ENCODE measurements around the gene MAMDC4.
"Not testable (repeated sequence)": the region's sequence is repeated elsewhere in the genome, so short reads cannot be mapped to it uniquely, and the experiment has no call there.

MAMDC4 gene

GRCh38 chr9:136839229-136840139 lies 12.7 kb upstream of the MAMDC4 start:
- H3K4me1 ChIP-seq (ENCODE audit: control insufficient read depth, insufficient read depth, low read length, poor library complexity, severe bottlenecking): peaks cover 15% of the 10 kb centered on the region
- H3K9me3 ChIP-seq (ENCODE audit: control insufficient read depth, low read length): no peaks in the 10 kb centered on the region
- DNase-seq: no peak
- no peak overlapping the region for H3K27ac ChIP-seq (ENCODE audit: insufficient read depth, low read length, poor library complexity, severe bottlenecking)
- no peak overlapping the region for H3K4me3 ChIP-seq (ENCODE audit: insufficient read depth, low read depth, low read length, poor library complexity, severe bottlenecking)
- H3K36me3 ChIP-seq (ENCODE audit: control insufficient read depth, insufficient read depth, low read length): peaks cover 5% of the 10 kb centered on the region
- peaks cover 6% of the 10 kb centered on the region for H3K27me3 ChIP-seq (replicated peaks; ENCODE audit: control insufficient read depth, insufficient read depth, low read length, poor library complexity, severe bottlenecking)

- no peak overlapping the region for H3K27ac ChIP-seq (ENCODE audit: insufficient read depth, low read length, poor library complexity, severe bottlenecking)
- no peaks in the 10 kb centered on the region for H3K9me3 ChIP-seq (ENCODE audit: control insufficient read depth, low read length)
- H3K27me3 ChIP-seq (replicated peaks; ENCODE audit: control insufficient read depth, insufficient read depth, low read length, poor library complexity, severe bottlenecking): peaks cover 12% of the 10 kb centered on the region
- peaks cover 20% of the 10 kb centered on the region for H3K4me1 ChIP-seq (ENCODE audit: control insufficient read depth, insufficient read depth, low read length, poor library complexity, severe bottlenecking)
- no peak overlapping the region for H3K4me3 ChIP-seq (ENCODE audit: insufficient read depth, low read depth, low read length, poor library complexity, severe bottlenecking)
- peaks cover 5% of the 10 kb centered on the region for H3K36me3 ChIP-seq (ENCODE audit: control insufficient read depth, insufficient read depth, low read length)
- DNase-seq: no peak
Observed at GRCh38 chr9:136840140-136840876, 11.8 kb upstream of the MAMDC4 start.

- Histone ChIP-seq H3K36me3 (ENCODE audit: control insufficient read depth, insufficient read depth, low read length) (peaks cover 5% of the 10 kb centered on the region), H3K4me1 (ENCODE audit: control insufficient read depth, insufficient read depth, low read length, poor library complexity, severe bottlenecking) (peaks cover 22% of the 10 kb centered on the region), H3K27ac (ENCODE audit: insufficient read depth, low read length, poor library complexity, severe bottlenecking) (no peak overlapping the region), H3K27me3 (replicated peaks; ENCODE audit: control insufficient read depth, insufficient read depth, low read length, poor library complexity, severe bottlenecking) (peaks cover 19% of the 10 kb centered on the region), H3K9me3 (ENCODE audit: control insufficient read depth, low read length) (no peaks in the 10 kb centered on the region), H3K4me3 (ENCODE audit: insufficient read depth, low read depth, low read length, poor library complexity, severe bottlenecking) (no peak overlapping the region)
- no peak for DNase-seq
Observed at GRCh38 chr9:136840877-136841645, 11.1 kb upstream of the MAMDC4 start.

GRCh38 chr9:136841646-136842379 lies 10.3 kb upstream of the MAMDC4 start:
- H3K27me3 ChIP-seq (replicated peaks; ENCODE audit: control insufficient read depth, insufficient read depth, low read length, poor library complexity, severe bottlenecking): peaks cover 24% of the 10 kb centered on the region
- not testable (repeated sequence) for H3K36me3 ChIP-seq (ENCODE audit: control insufficient read depth, insufficient read depth, low read length); DNase-seq; H3K27ac ChIP-seq (ENCODE audit: insufficient read depth, low read length, poor library complexity, severe bottlenecking); H3K9me3 ChIP-seq (ENCODE audit: control insufficient read depth, low read length)
- H3K4me1 ChIP-seq (ENCODE audit: control insufficient read depth, insufficient read depth, low read length, poor library complexity, severe bottlenecking): peaks cover 25% of the 10 kb centered on the region
- H3K4me3 ChIP-seq (ENCODE audit: insufficient read depth, low read depth, low read length, poor library complexity, severe bottlenecking): peak overlapping the region; percentile 78

- DNase-seq: peak; percentile 57 to 69 (median 63)
- Histone ChIP-seq H3K27me3 (replicated peaks; ENCODE audit: control insufficient read depth, insufficient read depth, low read length, poor library complexity, severe bottlenecking) (peaks cover 26% of the 10 kb centered on the region), H3K4me1 (ENCODE audit: control insufficient read depth, insufficient read depth, low read length, poor library complexity, severe bottlenecking) (peaks cover 29% of the 10 kb centered on the region), H3K4me3 (ENCODE audit: insufficient read depth, low read depth, low read length, poor library complexity, severe bottlenecking) (peak within 1 kb of the TSS; percentile 78)
- H3K36me3 ChIP-seq (ENCODE audit: control insufficient read depth, insufficient read depth, low read length); H3K27ac ChIP-seq (ENCODE audit: insufficient read depth, low read length, poor library complexity, severe bottlenecking); H3K9me3 ChIP-seq (ENCODE audit: control insufficient read depth, low read length): not testable (repeated sequence)
Observed at GRCh38 chr9:136842380-136842948, 9.7 kb upstream of the MAMDC4 start, which contains the start of gene AJM1. AJM1 (plus strand) TSS chr9:136842478; CDS start chr9:136844415, 1,937 bp downstream.

GRCh38 chr9:136843159-136843800 lies 8.9 kb upstream of the MAMDC4 start:
- not testable (repeated sequence) for H3K4me3 ChIP-seq (ENCODE audit: insufficient read depth, low read depth, low read length, poor library complexity, severe bottlenecking); H3K36me3 ChIP-seq (ENCODE audit: control insufficient read depth, insufficient read depth, low read length); DNase-seq; H3K9me3 ChIP-seq (ENCODE audit: control insufficient read depth, low read length); H3K27ac ChIP-seq (ENCODE audit: insufficient read depth, low read length, poor library complexity, severe bottlenecking)
- Histone ChIP-seq H3K4me1 (ENCODE audit: control insufficient read depth, insufficient read depth, low read length, poor library complexity, severe bottlenecking) (peaks cover 37% of the 10 kb centered on the region), H3K27me3 (replicated peaks; ENCODE audit: control insufficient read depth, insufficient read depth, low read length, poor library complexity, severe bottlenecking) (peaks cover 32% of the 10 kb centered on the region)

GRCh38 chr9:136843801-136844740 lies 8.1 kb upstream of the MAMDC4 start:
- not testable (repeated sequence) for H3K36me3 ChIP-seq (ENCODE audit: control insufficient read depth, insufficient read depth, low read length); H3K9me3 ChIP-seq (ENCODE audit: control insufficient read depth, low read length); H3K27ac ChIP-seq (ENCODE audit: insufficient read depth, low read length, poor library complexity, severe bottlenecking); H3K4me3 ChIP-seq (ENCODE audit: insufficient read depth, low read depth, low read length, poor library complexity, severe bottlenecking)
- DNase-seq: peak; percentile 30 to 38 (median 37)
- peaks cover 32% of the 10 kb centered on the region for H3K27me3 ChIP-seq (replicated peaks; ENCODE audit: control insufficient read depth, insufficient read depth, low read length, poor library complexity, severe bottlenecking)
- peaks cover 41% of the 10 kb centered on the region for H3K4me1 ChIP-seq (ENCODE audit: control insufficient read depth, insufficient read depth, low read length, poor library complexity, severe bottlenecking)

- H3K36me3 ChIP-seq (ENCODE audit: control insufficient read depth, insufficient read depth, low read length): no peaks in the 10 kb centered on the region
- DNase-seq: no peak
- H3K27ac ChIP-seq (ENCODE audit: insufficient read depth, low read length, poor library complexity, severe bottlenecking): no peak overlapping the region
- H3K9me3 ChIP-seq (ENCODE audit: control insufficient read depth, low read length): no peaks in the 10 kb centered on the region
- H3K27me3 ChIP-seq (replicated peaks; ENCODE audit: control insufficient read depth, insufficient read depth, low read length, poor library complexity, severe bottlenecking): peaks cover 32% of the 10 kb centered on the region
- peaks cover 45% of the 10 kb centered on the region for H3K4me1 ChIP-seq (ENCODE audit: control insufficient read depth, insufficient read depth, low read length, poor library complexity, severe bottlenecking)
- no peak overlapping the region for H3K4me3 ChIP-seq (ENCODE audit: insufficient read depth, low read depth, low read length, poor library complexity, severe bottlenecking)
Observed at GRCh38 chr9:136844761-136845464, 7.2 kb upstream of the MAMDC4 start.

Data from effector memory CD4-positive, alpha-beta T cell (primary cell).